Neural cell (in vitro differentiated cells): ENCODE measurements around the gene CNTNAP2.

Experiments
- EP300 ChIP-seq: fragments of 450-650 bp; conservative IDR thresholded peaks from 2 replicates; pipeline ENCODE4 v1.6.1; 2014; ENCODE audit warnings: antibody characterized with exemption, mild to moderate bottlenecking, moderate library complexity; ENCODE audit not compliant: poor library complexity, severe bottlenecking
- EZH2 ChIP-seq: fragments of 200-600, 300-800 bp; shearing (Covaris generic), sonication (generic); IDR thresholded peaks from 2 replicates; pipeline ENCODE4 v1.6.1; 2014; ENCODE audit warnings: antibody characterized with exemption, low read length, borderline replicate concordance, mild to moderate bottlenecking; ENCODE audit not compliant: insufficient read depth, poor library complexity, severe bottlenecking
- POLR2AphosphoS5 ChIP-seq: IDR thresholded peaks from 2 replicates; pipeline ENCODE4 v1.6.1; 2012
- RAD21 ChIP-seq: fragments of 450-650 bp; conservative IDR thresholded peaks from 2 replicates; pipeline ENCODE4 v1.6.1; 2014; ENCODE audit warnings: antibody characterized with exemption, mild to moderate bottlenecking, moderate library complexity
- TAF1 ChIP-seq: IDR thresholded peaks from 2 replicates; pipeline ENCODE4 v1.6.1; 2012; ENCODE audit warnings: low read depth
- TF ChIP-seq, protein P1 (sequence below): fragments of 450-650 bp; IDR thresholded peaks from 2 replicates; pipeline ENCODE4 v1.5.1; 2014; ENCODE audit warnings: antibody characterized with exemption, mild to moderate bottlenecking, moderate library complexity; ENCODE audit not compliant: poor library complexity, severe bottlenecking
- TF ChIP-seq, protein P2 (sequence below): IDR thresholded peaks from 2 replicates; pipeline ENCODE4 v1.6.1; 2012; ENCODE audit warnings: borderline replicate concordance

DNA sequence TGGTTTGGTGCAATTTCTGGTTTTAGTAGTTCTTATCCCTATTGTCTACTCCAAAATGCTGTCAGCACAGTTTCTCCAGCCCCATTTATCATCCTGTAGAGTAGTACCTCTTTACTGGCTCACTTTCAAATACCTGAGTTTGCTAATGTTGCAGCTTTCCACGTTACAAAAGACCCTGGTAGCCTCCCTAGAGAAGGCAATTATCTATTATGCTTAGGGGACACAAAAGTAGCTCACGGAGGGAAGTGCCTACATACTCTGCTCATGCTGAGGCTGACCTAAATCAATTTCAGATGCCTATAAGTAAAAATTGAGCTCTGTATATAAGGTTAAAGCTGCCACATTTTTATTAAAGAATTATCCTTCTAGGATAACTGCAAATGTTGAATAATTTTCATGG, 603.6 kb downstream of the CNTNAP2 start:
- TF ChIP-seq, protein P1, sequence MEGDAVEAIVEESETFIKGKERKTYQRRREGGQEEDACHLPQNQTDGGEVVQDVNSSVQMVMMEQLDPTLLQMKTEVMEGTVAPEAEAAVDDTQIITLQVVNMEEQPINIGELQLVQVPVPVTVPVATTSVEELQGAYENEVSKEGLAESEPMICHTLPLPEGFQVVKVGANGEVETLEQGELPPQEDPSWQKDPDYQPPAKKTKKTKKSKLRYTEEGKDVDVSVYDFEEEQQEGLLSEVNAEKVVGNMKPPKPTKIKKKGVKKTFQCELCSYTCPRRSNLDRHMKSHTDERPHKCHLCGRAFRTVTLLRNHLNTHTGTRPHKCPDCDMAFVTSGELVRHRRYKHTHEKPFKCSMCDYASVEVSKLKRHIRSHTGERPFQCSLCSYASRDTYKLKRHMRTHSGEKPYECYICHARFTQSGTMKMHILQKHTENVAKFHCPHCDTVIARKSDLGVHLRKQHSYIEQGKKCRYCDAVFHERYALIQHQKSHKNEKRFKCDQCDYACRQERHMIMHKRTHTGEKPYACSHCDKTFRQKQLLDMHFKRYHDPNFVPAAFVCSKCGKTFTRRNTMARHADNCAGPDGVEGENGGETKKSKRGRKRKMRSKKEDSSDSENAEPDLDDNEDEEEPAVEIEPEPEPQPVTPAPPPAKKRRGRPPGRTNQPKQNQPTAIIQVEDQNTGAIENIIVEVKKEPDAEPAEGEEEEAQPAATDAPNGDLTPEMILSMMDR = no peak
- TF ChIP-seq, protein P2, sequence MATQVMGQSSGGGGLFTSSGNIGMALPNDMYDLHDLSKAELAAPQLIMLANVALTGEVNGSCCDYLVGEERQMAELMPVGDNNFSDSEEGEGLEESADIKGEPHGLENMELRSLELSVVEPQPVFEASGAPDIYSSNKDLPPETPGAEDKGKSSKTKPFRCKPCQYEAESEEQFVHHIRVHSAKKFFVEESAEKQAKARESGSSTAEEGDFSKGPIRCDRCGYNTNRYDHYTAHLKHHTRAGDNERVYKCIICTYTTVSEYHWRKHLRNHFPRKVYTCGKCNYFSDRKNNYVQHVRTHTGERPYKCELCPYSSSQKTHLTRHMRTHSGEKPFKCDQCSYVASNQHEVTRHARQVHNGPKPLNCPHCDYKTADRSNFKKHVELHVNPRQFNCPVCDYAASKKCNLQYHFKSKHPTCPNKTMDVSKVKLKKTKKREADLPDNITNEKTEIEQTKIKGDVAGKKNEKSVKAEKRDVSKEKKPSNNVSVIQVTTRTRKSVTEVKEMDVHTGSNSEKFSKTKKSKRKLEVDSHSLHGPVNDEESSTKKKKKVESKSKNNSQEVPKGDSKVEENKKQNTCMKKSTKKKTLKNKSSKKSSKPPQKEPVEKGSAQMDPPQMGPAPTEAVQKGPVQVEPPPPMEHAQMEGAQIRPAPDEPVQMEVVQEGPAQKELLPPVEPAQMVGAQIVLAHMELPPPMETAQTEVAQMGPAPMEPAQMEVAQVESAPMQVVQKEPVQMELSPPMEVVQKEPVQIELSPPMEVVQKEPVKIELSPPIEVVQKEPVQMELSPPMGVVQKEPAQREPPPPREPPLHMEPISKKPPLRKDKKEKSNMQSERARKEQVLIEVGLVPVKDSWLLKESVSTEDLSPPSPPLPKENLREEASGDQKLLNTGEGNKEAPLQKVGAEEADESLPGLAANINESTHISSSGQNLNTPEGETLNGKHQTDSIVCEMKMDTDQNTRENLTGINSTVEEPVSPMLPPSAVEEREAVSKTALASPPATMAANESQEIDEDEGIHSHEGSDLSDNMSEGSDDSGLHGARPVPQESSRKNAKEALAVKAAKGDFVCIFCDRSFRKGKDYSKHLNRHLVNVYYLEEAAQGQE = no peak
- TF ChIP-seq POLR2AphosphoS5 (no peak), RAD21 (no peak), EZH2 (no peak), EP300 (no peak), TAF1 (no peak)
